Tibial nerve (tissue), 4 donors: ENCODE measurements around the gene KLC3.

ENCODE experiments used
- CTCF ChIP-seq, 5 experiments: fragments of 200-600 bp in 3 of 5; fragments of 450-650 bp in 2 of 5; sonication (generic) in 3 of 5; IDR thresholded peaks; one replicate each; pipeline ENCODE4 v1.5.1; 2016 to 2019; ENCODE audit warnings: antibody characterized with exemption in 5 of 5, mild to moderate bottlenecking in 3 of 5, moderate library complexity in 2 of 5
- EP300 ChIP-seq, 2 donors: sonication (generic); formaldehyde crosslinking; IDR thresholded peaks; one replicate each; pipeline ENCODE4 v1.6.1; 2017; ENCODE audit warnings: antibody characterized with exemption in 2 of 2, mild to moderate bottlenecking in 1 of 2
- POLR2A ChIP-seq, 2 donors: fragments of 450-650 bp; IDR thresholded peaks; one replicate each; pipeline ENCODE4 v1.6.1; 2017; ENCODE audit warnings: antibody characterized with exemption in 2 of 2, mild to moderate bottlenecking in 2 of 2, moderate library complexity in 2 of 2

GRCh38 chr19:45331411-45331810 is 9.1 kb upstream of the KLC3 start:
- TF ChIP-seq CTCF (IDR thresholded peaks at IDR 0.05), result no peak
- TF ChIP-seq POLR2A (IDR thresholded peaks at IDR 0.05), result no peak
- TF ChIP-seq EP300 (IDR thresholded peaks at IDR 0.05), result no peak
